GM18861 (cell line): Measurements from ENCODE around the gene DCAF7.

ENCODE experiments used
- ATAC-seq: cut with Tn5 transposase; IDR thresholded peaks from one replicate; pipeline ENCODE4 v1.9.1; 2021; ENCODE audit not compliant: unreplicated experiment

The DCAF7 gene

DNA sequence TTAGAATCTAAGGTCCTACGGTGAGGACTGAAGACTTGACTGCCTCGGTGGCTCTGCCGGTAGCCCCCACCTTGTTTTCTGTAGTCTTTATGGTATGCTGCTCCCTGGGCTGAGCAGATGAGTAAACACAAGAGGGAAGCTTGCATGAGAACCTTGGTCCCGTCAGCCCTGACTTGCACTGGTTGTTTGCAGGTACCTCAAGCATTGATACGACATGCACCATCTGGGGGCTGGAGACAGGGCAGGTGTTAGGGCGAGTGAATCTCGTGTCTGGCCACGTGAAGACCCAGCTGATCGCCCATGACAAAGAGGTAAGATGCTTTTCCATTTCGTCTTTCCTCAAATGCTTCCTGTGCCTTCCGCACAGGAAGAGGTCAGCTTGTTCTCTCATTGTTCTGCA is 29.4 kb downstream of the DCAF7 start:
- no peak for ATAC-seq

DNA sequence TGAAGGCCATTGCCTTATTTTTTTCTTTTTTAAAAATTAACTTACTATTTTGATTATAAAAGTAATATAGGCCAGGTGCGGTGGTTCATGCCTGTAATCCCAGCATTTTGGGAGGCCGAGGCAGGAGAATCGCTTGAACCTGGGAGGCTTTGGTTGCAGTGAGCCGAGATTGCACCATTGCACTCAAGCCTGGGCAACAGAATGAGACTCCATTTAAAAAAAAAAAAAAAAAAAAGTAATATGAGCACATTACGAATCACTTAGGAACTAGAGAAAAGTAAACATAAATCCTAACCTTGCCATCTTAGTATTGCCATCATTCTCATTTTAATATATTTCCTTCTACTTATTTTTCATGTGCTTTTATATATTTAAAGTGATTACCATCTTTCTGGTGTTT is 37.5 kb downstream of the DCAF7 start:
- ATAC-seq: no peak

DNA sequence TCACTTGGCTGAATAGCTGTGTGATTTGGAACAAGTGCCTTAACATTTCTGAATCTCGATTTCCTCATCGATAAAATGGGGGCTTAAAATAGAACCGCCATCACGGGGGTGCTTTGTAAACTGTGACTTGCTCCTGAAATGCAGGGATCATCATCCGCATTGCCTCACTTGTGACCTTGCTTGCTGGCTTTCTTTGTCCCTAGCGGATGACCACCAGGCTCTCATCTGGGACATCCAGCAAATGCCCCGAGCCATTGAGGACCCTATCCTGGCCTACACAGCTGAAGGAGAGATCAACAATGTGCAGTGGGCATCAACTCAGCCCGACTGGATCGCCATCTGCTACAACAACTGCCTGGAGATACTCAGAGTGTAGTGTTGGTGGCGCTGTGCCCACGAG is 38.5 kb downstream of the DCAF7 start:
- no peak for ATAC-seq

DNA sequence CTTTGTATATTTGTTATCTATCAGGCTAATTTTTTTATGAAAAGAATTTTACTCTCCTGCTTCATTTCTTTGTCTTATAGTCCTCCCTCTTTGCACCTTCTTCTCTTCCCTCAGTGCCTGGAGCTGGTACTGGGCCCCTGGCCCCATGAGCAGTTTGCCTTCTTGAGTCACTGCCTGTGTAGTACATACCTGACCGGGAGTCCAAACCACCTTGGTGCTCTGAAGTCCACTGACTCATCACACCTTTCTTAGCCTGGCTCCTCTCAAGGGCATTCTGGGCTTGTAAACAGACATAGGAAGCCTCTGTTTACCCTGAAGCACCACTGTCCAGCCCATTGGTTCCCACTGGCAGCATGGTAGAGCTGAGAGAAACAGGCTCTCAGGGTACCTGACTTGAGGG is 39.4 kb downstream of the DCAF7 start:
- ATAC-seq: no peak

DNA sequence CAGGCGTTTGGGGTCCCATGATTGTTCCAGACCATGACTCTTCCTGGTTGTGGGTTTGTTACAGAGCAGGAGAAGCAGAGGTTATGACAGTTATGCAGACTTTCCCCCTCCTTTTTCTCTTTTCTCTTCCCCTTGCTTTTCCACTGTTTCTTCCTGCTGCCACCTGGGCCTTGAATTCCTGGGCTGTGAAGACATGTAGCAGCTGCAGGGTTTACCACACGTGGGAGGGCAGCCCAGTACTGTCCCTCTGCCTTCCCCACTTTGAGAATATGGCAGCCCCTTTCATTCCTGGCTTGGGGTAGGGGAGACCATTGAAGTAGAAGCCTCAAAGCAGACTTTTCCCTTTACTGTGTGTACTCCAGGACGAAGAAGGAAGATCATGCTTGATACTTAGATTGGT is 42.5 kb downstream of the DCAF7 start:
- ATAC-seq: no peak

DNA sequence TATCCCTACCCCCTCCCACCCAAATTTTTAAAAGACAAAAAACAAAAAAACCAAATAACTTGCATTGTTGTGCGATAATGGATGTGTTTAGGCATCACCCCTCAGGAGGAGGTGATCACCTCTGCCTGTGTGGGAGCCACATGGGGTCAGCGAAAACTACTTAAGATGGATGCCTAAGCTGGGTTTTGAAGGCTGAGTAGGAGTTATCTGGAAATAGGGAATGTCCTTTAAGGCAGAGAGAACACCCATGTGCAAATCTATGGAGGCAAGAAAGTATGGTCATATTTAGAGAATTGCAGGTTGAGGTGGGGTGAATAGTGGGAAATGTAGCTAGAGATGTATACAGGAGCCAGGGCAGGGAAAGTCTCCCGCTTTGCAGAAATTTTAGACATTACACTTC is 44.9 kb downstream of the DCAF7 start:
- no peak for ATAC-seq

DNA sequence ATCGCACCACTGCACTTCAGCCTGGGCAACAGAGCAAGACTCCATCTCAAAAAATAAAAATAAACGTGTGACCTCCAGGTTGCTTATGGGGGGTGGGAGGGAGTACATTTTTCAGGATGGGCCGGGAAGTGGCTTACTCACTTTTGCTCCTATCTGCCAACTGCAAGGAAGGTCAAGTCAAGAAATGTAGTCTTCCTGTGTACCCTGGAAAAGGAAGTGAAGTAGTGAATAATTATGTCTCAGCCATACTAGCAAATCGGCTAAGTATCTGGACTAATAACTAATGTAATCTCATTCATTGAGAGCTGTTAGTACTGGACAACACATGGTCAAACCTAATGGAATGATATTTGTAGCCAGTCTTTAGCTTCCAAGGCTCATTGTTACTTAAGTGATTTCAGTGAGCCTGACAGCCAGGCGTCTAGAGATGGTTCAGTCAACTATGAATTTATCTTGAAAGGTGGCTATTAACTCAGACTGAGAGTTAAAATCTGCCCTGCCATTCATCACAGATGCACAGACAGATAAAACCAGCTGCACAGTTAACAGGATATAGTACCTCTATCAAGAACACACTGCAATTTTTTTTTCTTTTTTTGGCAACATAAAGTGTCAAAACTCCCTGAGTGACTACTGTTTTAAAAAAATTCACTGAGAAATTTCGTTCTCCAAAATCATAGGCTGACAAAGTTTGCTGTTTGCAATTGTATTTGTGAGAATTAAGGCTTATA is 46.7 kb downstream of the DCAF7 start:
- ATAC-seq: no peak

DNA sequence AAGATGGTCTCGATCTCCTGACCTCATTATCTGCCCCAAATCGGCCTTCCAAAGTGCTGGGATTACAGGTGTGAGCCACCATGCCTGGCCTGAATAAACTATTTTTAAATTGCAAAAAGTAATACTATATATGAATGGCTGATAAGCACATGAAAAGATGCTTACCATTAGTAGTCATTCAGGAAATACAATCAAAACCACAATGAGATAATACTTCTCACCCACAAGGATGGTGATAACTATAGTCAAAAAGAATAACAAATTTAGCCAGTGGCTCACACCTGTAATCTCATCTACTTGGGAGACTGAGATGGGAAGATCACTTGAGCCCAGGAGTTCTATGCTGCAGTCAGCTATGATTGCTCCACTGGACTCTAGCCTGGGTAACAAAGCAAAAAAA is 48.0 kb downstream of the DCAF7 start:
- ATAC-seq: no peak

DNA sequence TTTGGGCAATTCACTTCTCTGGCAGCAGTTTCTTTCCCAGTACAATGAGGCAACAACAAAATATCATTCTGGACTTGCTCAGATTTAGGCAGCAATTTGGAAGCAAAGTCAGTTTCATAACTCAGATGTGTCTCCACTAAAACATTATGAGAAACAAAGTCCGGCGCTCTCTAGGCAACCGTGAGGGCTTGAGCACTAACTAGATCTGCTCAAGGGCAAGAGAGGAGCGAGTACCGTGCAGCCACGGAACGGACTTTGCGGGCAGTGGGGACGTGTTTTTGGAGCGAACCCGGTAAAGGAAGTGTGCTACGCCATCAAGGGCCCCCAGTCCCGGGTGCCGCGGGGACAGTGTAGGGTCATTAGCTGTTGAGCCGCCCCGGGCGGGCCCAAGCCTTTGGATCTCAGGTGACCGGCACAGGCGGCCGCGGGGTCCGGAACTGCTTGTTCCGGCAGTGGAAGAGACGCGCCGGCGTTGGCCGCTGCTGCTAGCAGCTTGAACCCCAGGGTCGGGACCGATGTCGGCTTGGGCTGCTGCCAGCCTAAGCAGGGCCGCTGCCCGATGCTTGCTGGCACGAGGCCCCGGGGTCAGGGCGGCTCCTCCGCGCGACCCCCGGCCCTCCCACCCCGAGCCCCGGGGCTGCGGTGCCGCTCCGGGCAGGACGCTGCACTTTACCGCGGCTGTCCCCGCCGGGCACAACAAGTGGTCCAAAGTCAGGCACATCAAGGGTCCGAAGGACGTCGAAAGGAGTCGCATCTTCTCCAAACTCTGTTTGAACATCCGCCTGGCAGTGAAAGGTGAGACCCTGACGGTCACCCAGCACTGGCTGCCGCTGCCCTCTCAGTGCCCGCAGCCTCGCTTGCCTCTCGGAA is 50.5 kb downstream of the DCAF7 start, which contains the start of gene TACO1:
Gene TACO1 (plus strand): TSS at position 327 of the 870 bp plus-strand sequence. CDS start 189 bp downstream, at position 516.
- peak; percentile 76 for ATAC-seq

DNA sequence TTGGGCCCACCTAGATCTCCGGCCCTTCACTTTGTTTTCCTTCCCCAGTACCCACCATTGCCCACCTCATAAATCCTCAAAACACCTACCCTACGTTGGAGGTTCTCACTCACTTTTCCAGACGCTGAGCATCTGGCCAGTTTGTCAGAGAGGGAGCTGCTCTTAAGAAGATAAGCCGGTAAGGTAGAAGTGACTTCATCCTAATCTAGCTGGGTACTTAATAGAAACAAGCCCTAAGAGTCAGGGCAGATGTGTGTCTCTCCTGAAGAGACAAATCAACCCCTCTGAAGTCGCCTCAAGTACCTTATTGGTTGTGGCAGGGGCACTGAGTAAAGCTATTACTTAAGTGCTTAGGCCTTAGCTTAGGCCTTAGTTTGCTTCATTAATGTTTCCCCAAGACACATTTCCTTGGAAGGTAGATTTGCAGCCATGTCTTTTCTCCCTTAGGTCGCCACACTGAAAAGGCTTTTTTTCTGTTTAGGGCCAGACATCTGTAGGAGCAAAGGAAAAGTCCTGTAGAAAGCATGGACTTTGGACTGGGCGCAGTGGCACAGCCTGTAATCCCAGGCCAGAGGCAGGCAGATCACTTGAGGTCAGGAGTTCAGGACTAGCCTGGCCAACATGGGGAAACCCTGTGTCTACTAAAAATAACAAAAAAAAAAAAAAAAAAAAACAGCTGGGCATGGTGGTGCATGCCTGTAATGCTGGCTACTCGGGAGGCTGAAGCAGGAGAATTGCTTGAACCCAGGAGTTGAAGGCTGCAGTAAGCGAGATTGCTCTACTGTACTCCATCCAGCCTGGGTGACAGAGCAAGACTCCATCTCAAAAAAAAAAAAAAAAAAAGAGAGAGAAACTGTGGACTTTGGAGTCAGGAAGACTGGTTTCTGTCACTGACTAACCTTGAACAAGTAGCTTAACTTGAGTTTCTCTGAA is 51.4 kb downstream of the DCAF7 start:
- ATAC-seq: no peak

DNA sequence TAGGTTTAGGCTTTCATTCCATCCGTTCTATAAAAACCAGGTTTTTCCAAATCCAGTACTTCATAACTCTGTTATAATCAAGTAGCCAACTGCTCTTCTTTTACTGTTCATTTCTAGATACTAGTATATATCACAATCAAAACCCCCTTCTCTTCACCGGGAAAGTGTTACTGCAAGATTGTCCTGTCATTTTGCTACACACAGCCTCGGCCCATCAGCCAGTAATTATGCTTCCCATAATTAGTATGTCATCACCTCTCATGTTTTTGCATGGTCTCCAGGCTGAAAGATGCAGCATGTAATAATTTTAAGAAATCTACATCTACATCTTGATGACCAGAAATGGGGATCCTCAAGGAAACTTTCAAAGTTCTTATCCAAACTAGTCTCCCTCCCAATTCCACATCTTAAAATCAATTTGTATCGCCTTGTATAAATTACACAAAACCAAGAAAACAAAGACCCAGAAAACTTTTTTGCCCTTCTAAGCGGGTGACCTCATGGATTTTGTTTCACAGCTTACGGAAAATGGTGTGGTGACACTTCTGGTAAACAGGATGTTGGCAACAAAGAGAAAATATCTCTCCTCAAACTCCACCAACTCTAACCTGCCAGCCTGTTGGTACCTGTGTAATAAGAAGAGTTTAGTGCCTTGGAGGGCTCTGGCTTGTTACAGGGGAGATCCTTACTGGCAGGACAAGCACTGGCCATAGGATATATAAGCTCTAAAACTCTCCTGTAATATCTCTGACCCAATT is 59.7 kb downstream of the DCAF7 start:
- no peak for ATAC-seq

DNA sequence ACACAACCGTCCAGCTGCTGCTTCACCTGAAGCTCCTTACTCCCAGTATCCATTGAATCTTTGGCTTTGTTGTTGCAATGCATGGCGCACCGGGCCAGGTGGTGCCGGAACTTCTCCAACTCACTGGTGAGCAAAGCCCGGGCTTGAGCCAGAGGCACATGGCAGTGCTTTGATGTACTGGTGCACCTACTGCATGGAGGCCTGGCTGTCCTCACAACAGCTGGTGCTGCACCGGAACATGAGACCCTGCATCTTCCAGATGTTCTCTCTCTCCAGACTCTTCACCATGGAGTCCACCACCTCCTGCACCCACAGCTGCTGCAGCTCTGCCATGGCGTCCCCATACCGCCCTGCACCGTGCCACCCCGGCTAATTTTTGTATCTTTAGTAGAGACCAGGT is 60.6 kb downstream of the DCAF7 start:
- no peak for ATAC-seq

DNA sequence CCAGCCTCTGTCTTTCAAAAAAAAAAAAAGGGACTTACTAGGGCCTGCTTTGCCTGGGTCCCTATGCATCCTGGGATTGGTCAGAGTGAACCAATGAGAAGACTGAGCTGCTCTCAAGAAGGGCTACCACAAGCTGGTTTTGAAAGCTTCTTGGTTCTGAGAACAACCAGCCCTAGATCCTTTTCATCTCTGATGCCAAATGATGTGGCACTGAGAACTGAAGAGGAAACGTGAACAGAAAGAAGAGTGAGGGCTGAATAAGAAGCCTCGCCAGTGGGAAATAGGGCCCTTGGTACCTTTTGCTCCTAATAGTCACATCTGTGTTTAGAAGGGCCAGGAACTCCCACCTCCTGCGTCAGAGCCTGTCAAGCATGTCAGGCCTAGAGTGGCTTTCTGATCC is 61.1 kb downstream of the DCAF7 start:
- no peak for ATAC-seq

DNA sequence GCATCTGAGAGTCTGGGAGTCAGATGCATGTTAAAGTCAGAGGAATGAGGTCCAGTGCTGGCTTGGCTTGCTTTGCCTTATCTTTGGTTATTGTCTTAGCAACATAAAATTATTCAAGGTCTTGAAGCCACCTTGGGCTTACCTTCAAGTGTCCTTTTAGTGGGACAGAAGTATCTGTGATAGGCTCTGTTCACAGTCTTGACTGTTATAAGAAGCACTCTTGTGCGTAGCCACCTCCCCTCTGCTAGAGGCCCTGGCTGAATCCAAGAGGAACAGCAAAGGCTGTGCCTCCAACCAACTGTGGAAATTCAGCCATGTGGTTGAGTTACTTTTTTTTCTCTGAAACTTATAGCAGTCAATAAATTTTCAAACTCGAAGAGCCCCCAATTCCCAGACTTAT is 63.4 kb downstream of the DCAF7 start:
- no peak for ATAC-seq

DNA sequence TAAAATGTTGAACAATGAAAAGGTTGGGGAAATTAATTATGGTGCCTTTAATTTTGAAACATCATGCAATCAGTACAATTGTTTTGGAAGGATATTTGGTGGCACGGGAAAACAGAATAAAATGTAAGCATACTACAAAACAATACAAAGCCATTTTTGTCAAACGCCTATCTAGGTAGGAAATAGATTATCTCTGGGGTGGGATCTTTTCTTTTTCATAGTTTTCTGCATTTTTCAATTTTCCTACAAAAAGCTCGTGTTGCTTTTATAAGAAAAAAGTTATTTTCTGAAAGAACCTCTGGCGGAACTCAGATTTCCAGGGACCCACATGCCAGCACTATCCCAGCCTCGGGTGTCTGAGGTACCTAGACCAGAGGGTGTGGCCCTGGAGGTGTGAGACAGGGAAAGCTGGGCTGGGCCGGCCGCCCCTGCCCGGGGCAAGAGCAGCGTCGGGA is 71.0 kb downstream of the DCAF7 start:
- ATAC-seq: no peak

DNA sequence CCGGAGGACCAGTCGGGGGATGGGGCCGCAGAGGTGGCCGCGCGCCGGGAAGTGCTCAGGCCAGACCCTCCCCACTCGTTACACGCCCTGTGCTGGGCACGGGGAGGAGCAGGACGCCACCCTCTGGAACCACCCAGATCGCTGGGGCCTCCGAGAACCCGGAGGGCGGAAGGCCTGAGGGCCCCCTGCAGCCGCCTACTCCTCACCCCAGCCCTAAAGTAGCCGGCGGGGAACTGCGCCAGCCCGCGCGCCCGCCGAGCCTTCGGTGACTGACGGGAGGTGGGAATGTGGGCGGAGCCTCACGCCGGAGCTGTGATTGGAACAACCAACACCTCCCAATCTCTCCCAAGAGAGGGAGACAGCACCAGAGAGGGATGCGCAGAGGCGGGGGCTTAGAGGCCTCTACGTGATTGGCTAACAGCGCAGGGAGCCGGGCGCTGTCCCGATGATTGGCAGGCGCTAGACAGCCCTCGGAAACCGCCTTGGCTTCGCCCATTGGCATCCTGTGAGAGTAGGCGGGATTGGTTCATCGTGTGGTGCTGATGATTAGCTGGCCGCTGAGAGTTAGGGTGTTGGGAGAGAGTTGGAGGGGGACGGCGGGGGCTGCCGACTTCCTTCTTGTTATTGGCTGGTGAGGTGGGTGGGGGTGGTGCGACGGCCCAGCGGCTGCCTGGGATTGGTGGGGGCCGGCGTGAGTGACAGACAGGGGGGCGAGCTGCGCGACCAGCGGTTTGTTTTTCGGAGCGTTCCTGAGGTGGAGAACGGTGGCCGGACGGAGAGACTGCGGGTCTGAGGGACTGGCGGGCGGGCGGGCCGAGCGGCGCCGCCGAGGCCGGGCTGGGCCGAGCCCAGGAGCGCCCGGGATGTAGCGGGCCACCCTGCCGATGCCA is 71.7 kb downstream of the DCAF7 start, which contains the start of gene MAP3K3:
Gene MAP3K3 (plus strand): TSS at position 734 of the 890 bp plus-strand sequence. CDS start 343 bp downstream, outside the sequence.
- peak; percentile 86 for ATAC-seq

DNA sequence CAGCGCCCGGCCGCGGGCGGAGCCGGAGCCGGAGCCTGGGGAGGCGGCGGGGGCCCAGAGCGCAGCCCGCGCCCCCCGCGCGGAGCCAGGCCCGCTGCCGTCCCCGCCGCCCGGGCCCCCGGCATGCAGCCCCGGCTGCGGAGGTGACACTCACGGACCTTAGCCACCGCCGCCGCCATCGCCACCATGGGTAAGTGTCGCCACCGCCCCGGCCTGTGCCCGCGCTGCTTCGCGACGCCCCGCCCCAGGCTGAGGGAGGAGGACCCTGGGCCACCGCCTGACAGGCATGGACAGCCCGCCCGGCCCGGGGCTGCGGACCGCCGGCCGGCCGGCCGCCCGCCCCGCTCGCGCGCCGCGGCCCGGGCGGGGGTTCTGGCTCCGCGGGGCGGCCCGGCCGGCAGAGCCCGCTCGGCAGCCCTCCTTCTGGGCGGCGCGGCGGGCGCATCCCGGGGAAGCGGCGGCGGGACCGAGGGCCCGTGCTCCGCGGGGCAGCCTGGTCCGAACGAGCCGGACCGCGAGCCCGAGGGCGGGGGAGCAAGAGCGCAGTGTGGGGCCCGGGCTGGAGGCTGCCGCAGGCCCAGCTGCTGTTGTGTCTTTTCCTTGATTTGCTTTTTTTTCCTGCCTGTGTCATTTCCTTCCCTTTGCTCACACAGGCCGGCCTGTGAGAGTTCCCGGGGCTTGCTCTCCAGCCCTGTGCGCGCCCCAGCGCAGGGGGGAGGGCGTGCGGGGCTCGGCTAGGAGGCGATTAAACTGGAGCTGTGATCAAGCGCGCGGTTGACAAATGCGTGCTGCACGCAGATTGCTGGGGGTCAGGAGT is 72.5 kb downstream of the DCAF7 start:
- peak; percentile 20 for ATAC-seq

DNA sequence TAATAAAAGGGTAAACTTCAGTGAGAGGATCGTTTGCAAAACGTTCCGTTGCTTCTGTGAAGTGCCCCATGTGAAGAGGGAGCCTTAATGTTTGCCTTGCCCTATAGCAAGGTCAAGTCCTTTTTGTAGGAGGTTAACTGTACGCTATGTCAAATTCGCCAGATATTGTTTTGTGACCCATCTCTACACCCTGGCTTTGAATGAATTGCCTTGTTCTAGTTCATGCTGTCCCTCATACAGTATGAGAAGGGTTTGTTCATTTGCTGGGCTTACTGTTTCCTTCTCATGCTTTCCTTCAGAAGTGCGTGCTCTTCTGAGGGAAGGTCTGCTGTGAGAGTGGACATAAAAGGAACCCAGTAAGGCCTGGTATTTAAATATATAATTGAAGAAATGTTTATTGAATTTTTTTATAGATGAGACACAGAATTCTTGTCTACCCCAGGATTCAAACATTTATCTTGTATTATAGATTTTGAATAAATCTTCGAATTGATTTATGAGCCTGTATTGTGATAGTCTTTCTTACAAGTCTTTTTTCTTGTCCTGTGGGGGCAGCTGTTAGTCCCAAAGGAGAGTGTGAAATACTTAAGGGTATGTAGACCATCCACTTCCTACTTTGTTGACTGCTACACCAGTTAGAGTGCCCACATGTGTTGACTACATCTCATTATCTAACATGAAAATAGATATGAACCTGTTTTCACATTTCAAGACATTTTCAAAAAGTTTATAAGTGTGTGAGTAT is 73.7 kb downstream of the DCAF7 start:
- ATAC-seq: no peak
